Activated CD4-positive, alpha-beta T cell treated with anti-CD3 and anti-CD28 coated beads for 24 hours (primary cell): Measurements from ENCODE around the gene TRIM38.
"Not testable (repeated sequence)": the region's sequence is repeated elsewhere in the genome, so short reads cannot be mapped to it uniquely, and the experiment has no call there.

ENCODE experiments used
- DNase-seq, 2 donors: peaks; one replicate each; pipeline ENCODE4 v3.0.0-alpha.2; 2020; ENCODE audit warnings: low read depth in 2 of 2

The TRIM38 gene

DNA sequence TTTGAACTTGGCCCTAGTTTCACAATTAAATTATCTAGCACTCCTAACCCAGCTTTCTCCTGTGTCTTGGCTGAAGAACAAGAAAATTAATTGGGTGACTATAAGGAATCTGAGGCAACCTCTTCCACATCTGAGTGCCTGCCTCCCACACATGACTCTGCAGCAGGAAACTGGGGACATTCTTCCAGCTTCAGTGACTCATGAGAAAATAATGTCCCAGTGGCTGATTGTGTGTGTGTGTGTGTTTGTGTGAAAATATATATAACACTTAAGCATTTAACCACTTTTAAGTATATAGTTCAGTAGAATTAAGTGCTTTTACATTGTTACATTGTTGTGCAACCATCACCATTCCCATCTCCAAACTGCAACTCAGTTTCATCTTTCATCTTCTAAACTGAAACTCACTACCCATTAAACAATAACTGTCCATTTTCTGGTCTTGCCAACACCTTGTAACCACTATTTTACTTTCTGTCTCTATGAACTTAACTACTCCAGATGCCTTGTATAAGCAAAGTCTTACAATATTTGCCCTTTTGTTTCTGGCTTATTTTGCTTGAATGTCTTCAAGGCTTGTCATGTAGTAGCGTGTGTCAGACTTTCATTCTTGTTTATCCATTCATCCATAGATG lies 8.7 kb downstream of the TRIM38 start:
- DNase-seq: no peak

GRCh38 chr6:25972128-25972527 lies 9.5 kb downstream of the TRIM38 start:
- DNase-seq: no peak

- DNase-seq: no peak
These were observed 10.3 kb downstream of the TRIM38 start for GRCh38 chr6:25972902-25973301.

DNA sequence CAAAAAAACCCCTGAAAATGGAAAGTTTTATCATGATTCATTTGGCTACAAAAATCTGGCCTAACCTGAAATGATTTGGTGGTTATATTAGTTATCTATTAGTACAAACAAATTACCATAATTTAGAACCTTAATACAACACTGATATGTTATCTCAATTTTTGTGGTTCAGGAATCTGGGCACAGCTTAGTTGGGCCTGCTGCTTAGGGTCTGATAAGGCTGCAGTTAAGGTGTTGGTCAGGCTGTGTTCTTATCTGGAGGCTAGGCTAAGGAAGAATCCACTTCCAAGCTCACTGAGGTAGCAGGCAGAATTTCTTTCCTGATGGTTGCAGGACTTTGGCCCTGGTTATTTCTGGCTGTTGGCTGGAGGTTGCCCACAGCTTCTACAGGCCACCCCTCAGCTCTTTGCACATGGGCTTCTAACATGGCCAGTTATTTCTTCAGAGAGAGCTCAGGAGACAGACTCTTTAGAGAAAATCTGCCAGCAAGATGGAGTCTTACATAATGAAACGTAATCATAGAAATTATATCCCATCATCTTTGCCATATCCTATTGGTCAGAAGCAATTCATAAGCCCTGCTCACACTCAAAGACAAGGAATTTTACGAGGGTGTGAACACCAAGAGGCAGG lies 11.4 kb downstream of the TRIM38 start:
- DNase-seq: no peak

- no peak for DNase-seq
These were observed 13.4 kb downstream of the TRIM38 start for GRCh38 chr6:25975923-25976560.

- DNase-seq: no peak
These were observed 18.3 kb downstream of the TRIM38 start for GRCh38 chr6:25980935-25981334.

- DNase-seq: no peak
These were observed 19.1 kb downstream of the TRIM38 start for GRCh38 chr6:25981568-25982263.

DNA sequence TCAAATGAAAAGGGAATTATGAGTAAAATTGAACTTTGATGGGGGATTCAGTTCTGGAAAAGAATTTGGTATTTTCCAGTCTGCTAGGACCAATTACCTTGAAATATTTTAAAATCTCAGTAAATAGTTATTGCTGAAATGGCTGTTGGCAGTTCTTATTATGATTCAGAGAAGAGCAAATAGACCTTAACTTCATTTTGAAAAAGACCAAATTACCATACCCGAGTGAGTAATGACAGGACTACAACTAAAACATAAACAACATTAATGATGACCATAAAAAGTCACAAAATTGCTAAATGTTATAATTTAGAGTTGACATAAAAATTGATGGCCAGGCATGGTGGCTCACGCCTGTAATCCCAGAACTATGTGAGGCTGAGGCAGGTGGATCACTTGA lies 21.7 kb downstream of the TRIM38 start:
- DNase-seq: no peak

GRCh38 chr6:25987845-25988244 lies 25.2 kb downstream of the TRIM38 start:
- DNase-seq: no peak

DNA sequence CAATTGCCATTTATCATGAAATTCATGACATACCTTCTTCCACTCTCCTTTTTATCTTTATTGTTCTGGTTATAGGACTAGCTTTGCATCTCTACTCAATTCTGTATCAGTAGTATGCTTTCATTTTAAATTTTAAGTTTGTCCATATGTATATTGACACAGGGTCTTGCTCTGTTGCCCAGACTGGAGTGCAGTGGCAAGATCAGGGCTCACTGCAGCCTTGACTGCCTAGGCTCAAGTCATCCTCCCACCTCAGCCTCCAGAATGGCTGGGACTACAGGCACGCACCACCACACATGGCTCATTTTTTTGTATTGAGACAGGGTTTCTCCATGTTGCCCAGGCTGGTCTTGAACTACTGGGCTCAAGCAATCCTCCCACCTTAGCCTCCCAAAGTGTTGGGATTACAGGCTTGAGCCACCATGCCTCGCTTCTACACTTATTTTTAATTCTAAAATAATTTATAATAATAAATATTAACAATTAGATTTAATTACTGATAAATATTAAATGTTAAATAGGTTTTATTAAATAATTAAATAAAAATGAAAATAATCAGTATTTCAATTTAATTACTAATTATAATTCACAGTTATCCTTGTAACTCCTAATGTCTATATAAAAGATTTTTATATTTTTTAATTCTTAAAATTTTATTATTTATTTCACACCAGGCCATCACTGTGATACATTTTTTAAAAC lies 27.7 kb downstream of the TRIM38 start:
- DNase-seq: no peak

DNA sequence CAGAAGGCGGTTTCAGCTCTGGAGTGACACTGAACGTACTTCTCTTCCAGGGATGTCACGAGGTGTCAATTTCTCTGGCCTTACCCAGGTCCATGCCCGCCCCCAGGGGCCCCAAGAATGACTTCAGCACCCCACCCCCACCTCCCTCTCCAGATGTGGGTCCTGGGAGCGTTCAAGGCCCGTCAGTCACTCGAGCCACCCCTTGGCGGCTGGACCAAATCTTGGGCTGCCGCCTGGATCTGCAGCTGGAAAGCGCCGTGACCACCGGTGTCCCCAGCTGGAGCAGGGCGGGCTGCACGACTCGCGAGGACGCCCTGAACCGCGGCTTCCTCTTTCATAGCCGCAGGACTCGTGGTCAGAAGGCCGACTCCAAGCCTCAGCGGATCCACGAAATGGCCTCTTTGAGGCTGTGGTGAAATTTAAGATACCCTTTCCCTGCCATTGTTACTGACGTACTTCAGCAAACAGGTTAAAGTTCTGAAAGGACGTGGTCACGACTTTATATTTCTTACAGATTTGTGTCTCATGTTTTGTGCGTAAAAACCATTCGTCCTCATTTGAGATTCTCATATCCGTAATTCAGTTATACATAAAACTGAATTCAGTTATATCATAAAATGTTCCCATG lies 29.3 kb downstream of the TRIM38 start:
- peak; percentile 21 for DNase-seq

GRCh38 chr6:25992413-25993340 lies 30.1 kb downstream of the TRIM38 start:
- DNase-seq: peak; percentile 91 to 93

- DNase-seq: not testable (repeated sequence)
These were observed 30.7 kb downstream of the TRIM38 start for GRCh38 chr6:25993341-25993684.

DNA sequence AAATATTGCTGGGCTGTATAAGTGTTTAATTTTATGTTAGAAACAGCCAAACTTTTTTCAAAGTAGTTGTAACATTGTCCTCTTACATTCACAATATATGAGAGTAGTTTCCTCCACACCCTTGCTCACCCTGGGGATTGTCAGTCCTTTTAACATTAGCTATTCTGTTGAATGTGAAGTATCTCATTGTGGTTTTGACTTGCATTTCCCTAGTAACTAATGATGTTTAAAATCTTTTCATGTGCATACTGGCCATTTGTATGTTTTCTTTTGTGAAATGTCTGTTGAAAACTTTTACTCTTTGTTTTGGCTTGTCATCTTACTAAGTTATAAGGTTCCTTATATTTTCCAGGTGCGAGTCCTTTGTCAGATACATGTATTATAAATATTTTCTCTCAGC lies 32.9 kb downstream of the TRIM38 start:
- no peak for DNase-seq

DNA sequence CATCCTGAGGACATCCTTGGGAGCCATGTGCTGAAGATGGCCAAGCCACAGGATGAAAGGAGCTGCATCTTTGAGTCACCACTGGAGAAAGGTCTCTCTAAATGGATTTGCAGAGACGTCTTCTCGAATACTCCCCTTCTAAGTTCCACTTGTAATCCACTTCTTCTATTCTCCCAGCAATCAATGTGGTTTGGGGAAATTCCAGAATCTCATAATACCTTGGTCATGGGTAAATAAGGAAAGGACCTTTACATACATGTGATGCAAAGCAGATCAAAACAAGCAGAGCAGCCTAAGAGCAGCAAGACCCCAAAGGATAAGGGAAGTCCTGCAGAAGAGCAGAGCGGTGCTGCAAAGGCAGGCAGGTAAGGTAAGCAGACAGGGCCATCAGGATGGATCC lies 35.3 kb downstream of the TRIM38 start:
- no peak for DNase-seq

DNA sequence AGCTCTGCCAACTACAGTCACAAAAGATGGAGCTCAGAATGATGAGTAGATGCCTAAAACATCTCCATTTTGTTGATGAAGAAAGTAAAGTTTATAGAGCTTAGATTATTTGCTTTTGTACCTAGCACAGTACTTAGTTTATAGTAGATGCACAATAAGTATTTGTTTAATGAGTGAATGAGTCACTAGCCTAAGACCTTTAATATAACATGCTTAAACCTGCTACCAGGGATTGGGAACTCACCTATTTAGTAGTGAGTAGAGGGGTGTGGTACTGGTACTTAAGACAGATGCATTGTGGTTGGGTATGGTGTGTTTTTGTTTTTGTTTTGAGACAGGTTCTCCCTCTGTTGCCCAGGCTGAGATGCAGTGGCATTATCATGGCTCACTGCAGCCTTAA lies 35.8 kb downstream of the TRIM38 start:
- DNase-seq: no peak

- not testable (repeated sequence) for DNase-seq
These were observed 36.6 kb downstream of the TRIM38 start for GRCh38 chr6:25999225-25999624.

DNA sequence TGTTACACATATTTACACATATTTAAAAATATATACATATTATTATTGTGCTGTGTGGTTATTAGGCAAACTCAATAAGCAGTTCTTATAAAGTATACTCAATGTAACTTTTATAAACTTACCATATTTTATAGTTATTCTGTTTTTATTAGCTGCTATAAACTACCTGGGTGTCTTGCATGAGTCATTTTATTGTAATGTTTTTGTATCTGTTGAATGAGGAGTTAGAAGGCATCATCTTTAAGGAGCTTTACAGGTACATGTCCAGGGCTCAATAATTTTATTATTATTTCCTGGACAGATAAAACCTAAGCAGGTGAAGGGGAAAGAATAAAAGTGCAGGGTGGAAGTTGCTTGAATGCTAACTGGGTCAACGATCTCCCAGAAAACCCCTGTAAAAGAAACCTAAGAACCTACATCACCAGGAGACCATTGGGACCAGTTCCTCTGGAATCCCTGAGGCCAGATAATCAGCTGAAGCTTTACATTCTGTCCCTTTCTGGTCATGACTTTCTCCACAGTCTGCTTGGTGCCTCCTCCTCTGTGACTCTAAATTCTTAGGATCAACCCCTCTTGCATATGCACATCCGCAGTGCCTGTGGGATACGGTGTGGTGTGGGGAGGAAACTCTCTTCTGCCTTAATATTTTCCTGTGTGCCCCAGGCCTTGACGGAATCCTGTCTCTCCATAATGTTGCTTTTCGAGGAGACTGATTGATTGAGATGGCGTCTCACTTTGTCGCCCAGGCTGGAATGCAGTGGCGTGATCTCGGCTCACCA lies 38.0 kb downstream of the TRIM38 start:
- no peak for DNase-seq

GRCh38 chr6:26003102-26003694 lies 40.6 kb downstream of the TRIM38 start:
- peak; percentile 20 to 29 for DNase-seq
